T-helper 2 cell treated with Interferon-gamma antibody and Interleukin-4, amounts not matched to agents 5 μg/mL and 100 μg/mL, for 36 hours (primary cell): ENCODE data around the gene SPG7.

Experiments
- DNase-seq: peaks from one replicate; pipeline ENCODE4 v3.0.0; 2021; ENCODE audit warnings: low spot score
- H3K27ac Mint-ChIP-seq: one replicate; pipeline ENCODE4 v1.8.0; 2021; ENCODE audit warnings: mild to moderate bottlenecking, mixed read lengths
- H3K27me3 Mint-ChIP-seq: one replicate; pipeline ENCODE4 v1.8.0; 2021; ENCODE audit warnings: low read depth, mixed read lengths
- H3K36me3 Mint-ChIP-seq: one replicate; pipeline ENCODE4 v1.8.0; 2021; ENCODE audit warnings: low read depth, mixed read lengths
- H3K4me1 Mint-ChIP-seq: one replicate; pipeline ENCODE4 v1.8.0; 2021; ENCODE audit warnings: low read depth, mixed read lengths
- H3K4me3 Mint-ChIP-seq: one replicate; pipeline ENCODE4 v1.8.0; 2022; ENCODE audit warnings: mild to moderate bottlenecking, moderate library complexity, mixed read lengths
- H3K9me3 Mint-ChIP-seq: one replicate; pipeline ENCODE4 v1.8.0; 2021; ENCODE audit warnings: mixed read lengths

SPG7 gene

DNA sequence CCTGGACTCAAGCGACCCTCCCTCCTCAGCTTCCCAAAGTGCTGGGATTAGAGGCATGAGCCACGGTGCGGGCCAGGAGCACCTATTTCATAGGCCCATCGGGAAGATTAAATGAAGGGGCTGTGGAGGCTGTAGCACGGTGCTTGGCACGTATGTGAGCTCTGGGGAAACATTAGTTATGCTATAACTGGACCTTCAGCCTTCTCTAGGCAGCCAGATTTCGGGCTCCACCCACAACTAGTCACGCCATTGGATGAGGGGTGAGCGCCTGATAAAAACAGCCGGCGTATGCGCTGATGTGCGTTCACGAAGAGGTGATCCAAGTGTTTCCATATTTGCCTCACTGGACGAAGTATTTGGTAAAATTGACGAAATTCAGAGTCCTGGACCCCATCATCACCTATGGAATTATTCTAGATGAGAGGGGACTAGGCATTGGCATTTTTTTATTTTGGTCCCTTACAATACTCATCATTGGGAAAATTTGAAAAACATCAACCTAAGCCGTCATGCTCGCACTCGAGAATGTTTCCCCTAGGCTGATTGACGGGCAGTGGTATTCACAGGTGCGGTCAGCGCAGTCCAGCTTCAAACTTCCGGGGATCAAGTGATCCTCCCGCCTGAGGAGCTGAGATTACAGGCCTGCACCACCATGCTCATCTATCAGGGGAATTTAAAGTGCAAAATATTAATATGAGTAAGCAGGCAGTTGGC lies 16.1 kb upstream of the SPG7 start:
- Mint-ChIP-seq H3K9me3 (no peaks in the 10 kb centered on the region), H3K36me3 (peaks cover 16% of the 10 kb centered on the region), H3K27me3 (no peaks in the 10 kb centered on the region), H3K4me1 (peaks cover 21% of the 10 kb centered on the region), H3K27ac (peak overlapping the region; percentile 94), H3K4me3 (peak overlapping the region; percentile 95)
- no peak for DNase-seq

DNA sequence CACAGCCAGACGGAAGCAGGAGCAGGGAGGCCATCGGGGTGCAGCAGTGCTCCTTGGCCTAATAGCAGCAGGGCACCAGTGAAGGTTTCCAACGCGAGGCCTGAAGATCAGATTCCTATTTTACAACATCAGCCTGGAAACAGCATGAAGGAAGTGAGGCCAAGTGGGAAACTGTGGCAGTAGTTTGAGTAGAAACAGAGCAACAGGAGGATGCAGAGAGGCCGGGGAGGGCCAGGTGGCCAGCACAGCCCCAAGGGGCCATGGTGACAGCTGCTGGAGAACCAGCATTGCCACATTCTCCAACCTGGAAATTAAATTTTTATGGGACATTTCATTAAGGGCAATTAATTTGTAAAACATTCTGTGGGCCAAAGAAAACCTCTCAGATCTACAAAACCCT lies 14.4 kb upstream of the SPG7 start:
- Mint-ChIP-seq H3K4me1 (peaks cover 11% of the 10 kb centered on the region), H3K36me3 (peaks cover 13% of the 10 kb centered on the region), H3K4me3 (no peak overlapping the region), H3K27me3 (no peaks in the 10 kb centered on the region), H3K27ac (peak overlapping the region; percentile 49), H3K9me3 (no peaks in the 10 kb centered on the region)
- no peak for DNase-seq

DNA sequence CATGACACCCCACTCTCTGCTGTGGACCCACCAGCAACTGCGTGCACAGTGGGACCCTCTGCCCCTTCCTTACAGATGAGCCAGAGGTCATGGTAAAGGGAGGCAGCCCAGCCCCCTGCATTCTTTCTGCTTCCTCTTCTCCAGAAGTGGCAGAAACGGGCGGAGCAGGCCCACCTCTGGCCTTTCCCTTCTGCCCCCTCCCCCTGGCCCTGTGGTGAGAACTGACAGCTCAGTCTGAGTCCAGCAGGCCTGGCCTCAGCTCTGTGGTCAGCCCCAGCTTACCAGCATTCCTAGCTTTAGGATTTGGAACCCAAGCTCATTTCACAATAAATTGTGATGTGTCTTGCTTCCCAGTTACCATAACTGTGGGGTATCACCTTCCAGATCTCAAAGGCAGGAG lies 13.1 kb upstream of the SPG7 start:
- Mint-ChIP-seq H3K27ac (peak overlapping the region; percentile 35), H3K36me3 (peaks cover 13% of the 10 kb centered on the region), H3K4me1 (peaks cover 8% of the 10 kb centered on the region), H3K9me3 (no peaks in the 10 kb centered on the region), H3K27me3 (no peaks in the 10 kb centered on the region), H3K4me3 (no peak overlapping the region)
- no peak for DNase-seq

DNA sequence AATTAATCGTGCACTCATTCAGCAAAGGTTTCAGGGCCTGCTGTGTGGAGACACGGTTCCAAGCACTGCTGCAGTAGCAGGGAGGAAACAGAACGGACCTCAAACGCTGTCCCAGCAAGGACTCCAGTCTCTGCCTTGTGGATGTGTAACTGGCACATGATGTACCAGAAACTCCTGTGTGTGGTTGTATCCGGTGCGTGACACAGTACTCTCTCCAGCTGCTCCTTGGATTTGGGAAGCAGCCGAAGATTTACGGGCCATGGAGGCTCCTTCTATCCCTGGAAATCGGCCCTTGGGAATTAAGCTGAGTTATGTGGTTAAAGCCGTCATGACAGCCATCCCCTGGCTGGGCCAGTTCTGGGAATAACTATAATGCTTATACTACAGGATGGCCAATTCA lies 9.4 kb upstream of the SPG7 start:
- H3K27me3 Mint-ChIP-seq = no peaks in the 10 kb centered on the region
- H3K9me3 Mint-ChIP-seq = no peaks in the 10 kb centered on the region
- peaks cover 8% of the 10 kb centered on the region for H3K36me3 Mint-ChIP-seq
- no peaks in the 10 kb centered on the region for H3K4me1 Mint-ChIP-seq
- no peak for DNase-seq
- no peak overlapping the region for H3K4me3 Mint-ChIP-seq
- H3K27ac Mint-ChIP-seq = no peak overlapping the region

DNA sequence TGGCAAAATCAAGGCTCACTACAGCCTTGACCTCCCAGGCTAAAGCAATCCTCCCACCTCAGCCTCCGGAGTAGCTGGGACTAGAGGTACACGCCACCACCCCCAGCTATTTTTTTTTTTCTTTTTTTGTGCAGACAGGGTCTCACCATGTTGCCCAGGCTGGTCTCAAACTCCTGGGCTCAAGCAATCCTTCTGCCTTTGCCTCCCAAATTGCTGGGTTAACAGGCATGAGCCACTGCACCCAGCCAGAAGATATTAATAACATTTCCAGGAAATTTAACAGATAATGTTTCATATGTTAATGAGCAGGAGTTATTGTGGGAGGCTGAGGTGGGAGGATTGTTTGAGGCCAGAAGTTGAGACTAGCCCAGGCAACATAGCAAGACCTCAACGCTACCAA lies 8.4 kb upstream of the SPG7 start:
- Mint-ChIP-seq H3K9me3 (no peaks in the 10 kb centered on the region), H3K4me1 (no peaks in the 10 kb centered on the region), H3K36me3 (peaks cover 6% of the 10 kb centered on the region), H3K27me3 (no peaks in the 10 kb centered on the region), H3K27ac (no peak overlapping the region), H3K4me3 (no peak overlapping the region)
- no peak for DNase-seq

DNA sequence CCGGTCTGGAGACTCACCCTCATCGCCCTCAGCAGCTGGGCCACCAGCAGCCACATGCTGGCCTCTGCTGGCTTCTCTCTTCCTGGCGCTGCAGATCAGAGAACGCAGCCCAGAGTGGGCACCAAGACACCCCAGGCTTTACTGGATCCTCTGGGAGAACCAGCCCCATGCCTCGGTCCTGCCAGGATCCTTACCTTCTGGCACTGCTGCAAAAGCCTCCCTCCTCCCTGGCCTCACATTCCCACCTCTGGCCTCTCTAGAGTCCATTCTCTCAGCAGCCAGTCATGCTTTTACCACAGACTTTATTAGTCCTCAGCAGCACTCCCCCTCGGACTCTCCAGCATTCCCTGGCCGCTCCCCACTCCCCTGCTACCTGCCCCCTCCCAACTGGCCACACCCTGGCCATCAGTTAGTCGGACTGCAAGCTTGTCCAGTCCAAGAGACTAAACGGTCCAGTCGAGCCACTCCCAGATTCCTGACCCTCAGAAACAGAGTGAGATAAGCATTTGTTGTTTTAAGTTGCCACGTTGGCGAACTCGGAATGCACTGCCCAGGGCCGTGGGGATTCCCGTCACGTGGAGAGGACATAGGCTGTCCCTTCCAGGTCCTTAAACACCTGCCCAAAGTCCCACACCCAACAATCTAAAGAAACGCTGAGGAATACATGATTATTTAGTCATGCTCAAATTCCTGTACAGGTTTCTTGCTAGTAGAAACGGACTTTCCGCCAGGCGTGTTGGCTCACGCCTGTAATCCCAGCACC lies 5.9 kb upstream of the SPG7 start:
- no peaks in the 10 kb centered on the region for H3K9me3 Mint-ChIP-seq
- peaks cover 19% of the 10 kb centered on the region for H3K4me1 Mint-ChIP-seq
- no peaks in the 10 kb centered on the region for H3K27me3 Mint-ChIP-seq
- H3K4me3 Mint-ChIP-seq = no peak overlapping the region
- peaks cover 6% of the 10 kb centered on the region for H3K36me3 Mint-ChIP-seq
- no peak for DNase-seq
- H3K27ac Mint-ChIP-seq = no peak overlapping the region

DNA sequence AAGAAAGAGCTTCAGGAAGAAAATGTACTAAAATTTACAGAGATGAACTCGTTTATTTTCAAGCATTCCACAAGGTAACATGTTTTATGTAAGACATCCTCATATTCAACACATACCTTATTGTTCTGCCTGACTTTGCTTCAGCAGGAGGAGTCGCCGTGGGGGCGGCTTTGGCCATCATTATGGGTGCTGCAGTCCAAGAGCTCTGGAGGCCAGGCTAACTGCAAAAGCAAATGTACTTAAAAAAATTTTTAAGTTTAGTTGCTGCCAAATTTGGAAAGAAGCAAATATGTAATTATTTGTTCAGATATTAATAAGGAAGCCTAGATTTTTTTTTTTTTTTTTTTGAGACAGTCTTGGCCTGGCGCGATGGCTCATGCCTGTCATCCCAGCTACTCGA lies 4.1 kb upstream of the SPG7 start:
- Mint-ChIP-seq H3K9me3 (no peaks in the 10 kb centered on the region), H3K27me3 (no peaks in the 10 kb centered on the region), H3K4me1 (peaks cover 19% of the 10 kb centered on the region), H3K27ac (peak overlapping the region; percentile 15), H3K4me3 (no peak overlapping the region), H3K36me3 (peaks cover under 1% of the 10 kb centered on the region)
- DNase-seq = no peak

DNA sequence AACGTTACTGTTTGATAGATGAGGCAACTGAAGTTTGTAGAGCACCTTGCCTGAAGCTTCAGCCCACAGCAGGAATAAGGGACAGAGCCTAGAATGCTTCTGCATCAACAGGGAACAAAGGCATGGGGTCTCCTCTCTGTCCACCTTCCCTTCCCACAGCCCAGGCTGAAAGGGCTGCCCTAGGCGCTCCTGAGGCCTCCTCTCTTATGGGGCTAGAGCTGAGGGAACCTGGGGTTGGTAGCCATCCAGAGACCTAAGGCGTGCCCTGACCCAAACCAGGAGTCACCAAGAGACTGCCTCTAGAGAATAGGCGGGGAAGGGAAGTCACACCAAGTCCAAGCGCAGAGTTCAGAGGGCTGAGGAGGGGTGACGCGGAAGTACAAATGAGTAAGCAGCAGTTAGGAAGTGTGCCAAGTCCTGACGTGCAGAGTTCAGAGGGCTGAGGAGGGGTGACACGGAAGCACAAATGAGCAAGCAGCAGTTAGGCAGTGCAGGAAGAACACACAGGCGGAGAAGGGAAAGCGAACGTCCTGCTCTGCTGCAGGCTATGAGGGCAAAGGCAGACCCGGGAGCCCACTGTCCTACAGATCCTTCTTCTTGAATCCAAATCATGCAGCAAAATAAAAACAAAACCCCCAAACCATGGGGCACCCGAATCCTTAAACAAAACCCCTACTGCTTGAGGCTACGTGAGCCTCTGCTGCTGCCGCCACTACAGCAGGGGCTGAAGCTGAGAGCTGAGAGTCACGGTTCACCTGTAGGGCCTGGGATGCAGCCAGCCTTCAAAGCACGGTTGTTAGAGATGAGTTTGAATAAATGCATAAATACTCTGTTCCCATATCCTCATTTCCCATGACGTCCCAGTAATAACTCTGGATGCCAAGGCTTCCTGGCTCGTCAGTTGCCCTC lies 2.7 kb upstream of the SPG7 start:
- H3K36me3 Mint-ChIP-seq = peaks cover 1% of the 10 kb centered on the region
- H3K4me1 Mint-ChIP-seq = peaks cover 19% of the 10 kb centered on the region
- H3K27me3 Mint-ChIP-seq = no peaks in the 10 kb centered on the region
- peak overlapping the region; percentile 91 for H3K27ac Mint-ChIP-seq
- no peaks in the 10 kb centered on the region for H3K9me3 Mint-ChIP-seq
- H3K4me3 Mint-ChIP-seq = peak overlapping the region; percentile 78
- DNase-seq = peak; percentile 85

DNA sequence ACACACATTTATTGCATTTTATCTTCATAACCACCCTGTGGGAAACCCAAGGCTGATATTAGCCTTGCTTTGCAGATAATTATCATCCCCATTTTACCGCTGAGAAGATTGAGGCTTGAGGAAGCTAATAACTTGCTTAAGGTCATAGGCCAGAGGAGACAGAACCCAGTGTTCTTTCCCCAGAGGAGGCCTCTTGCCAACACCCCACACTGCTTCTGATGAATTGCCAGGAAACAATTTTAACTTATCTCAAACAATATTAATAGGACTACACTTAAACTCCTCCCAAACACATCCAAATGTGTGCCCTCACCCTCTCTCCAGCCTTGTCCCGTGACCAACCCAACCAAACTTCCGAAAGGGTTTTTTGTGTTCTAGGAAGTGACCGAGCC lies 2.1 kb upstream of the SPG7 start:
- Mint-ChIP-seq H3K4me3 (peak overlapping the region; percentile 78), H3K27ac (peak overlapping the region; percentile 91), H3K4me1 (peaks cover 19% of the 10 kb centered on the region), H3K36me3 (peaks cover 6% of the 10 kb centered on the region), H3K9me3 (no peaks in the 10 kb centered on the region), H3K27me3 (no peaks in the 10 kb centered on the region)
- DNase-seq = no peak

DNA sequence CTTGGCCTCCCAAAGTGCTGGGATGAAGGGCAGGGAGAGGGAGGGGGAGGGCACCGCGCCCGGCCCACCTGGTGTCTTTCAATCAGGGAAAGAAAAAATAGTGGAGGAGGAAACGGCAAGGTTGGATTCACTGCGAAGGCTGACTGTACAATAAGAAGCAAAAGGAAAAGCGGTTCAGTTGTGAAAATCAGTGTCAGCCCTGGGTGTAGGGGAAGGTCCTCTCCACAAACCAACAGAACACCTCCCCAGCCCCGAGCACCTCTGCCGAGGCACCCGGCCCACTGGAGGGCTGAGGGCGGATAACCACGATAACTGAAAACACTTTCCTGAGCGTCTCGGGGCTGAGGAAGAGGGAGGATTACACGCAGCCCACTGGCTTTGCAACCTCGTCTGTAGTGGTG lies 1.4 kb upstream of the SPG7 start:
- H3K4me3 Mint-ChIP-seq = peak overlapping the region; percentile 84
- peak; percentile 21 for DNase-seq
- H3K27ac Mint-ChIP-seq = peak overlapping the region; percentile 86
- no peaks in the 10 kb centered on the region for H3K27me3 Mint-ChIP-seq
- no peaks in the 10 kb centered on the region for H3K9me3 Mint-ChIP-seq
- peaks cover 19% of the 10 kb centered on the region for H3K4me1 Mint-ChIP-seq
- peaks cover 9% of the 10 kb centered on the region for H3K36me3 Mint-ChIP-seq

DNA sequence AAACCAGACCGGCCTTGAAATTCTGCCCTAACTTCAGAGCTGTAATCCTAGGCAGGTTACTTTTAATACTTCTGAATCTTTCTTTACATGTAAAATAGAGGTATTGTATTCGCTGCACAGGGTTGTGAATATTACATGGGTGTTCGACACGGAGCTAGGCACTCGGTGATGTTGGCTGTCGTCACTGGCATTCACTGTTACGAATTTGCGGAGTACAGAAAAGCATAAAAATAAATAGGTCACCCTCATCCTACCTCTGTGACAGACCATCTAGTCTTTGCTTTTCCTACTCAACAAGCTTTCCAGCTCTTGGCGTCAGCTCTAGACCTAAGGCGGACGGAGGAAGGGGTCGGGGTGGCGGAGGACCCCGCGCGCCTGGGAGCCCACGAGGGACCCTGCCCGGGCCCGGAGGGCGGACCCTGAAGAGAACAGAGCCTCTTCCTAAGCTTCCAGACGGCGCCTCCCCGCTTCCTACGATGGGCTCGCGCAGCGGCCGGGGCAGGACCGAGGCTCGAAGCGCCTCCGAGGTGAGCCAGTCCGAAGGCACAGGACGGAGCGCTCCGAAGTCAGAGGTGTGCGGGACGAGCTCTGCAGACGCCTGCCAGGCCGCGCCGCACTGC lies 879 bp upstream of the SPG7 start:
- Mint-ChIP-seq H3K36me3 (peaks cover 12% of the 10 kb centered on the region), H3K27ac (peak overlapping the region; percentile 86), H3K4me3 (peak overlapping the region; percentile 84), H3K9me3 (no peaks in the 10 kb centered on the region), H3K4me1 (peaks cover 19% of the 10 kb centered on the region), H3K27me3 (no peaks in the 10 kb centered on the region)
- peak; percentile 10 for DNase-seq

DNA sequence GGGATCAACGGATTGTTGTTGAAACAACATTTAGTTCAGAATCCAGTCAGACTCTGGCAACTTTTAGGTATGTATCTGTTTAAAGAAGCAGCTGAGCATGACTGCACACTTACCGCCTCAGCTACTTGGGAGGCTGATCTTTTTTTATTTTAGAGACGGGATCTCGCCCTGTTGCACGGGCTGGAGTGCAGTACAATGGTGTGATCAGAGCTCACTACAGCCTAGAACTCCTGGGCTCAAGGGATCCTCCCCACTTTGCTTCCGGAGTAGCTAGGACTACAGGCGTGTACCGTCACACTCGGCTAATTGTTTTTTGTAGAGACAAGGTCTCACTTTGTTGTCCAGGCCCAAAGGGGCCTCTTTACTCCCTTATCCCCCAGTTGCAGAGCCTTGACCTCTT lies 2.3 kb downstream of the SPG7 start:
- Mint-ChIP-seq H3K27me3 (no peaks in the 10 kb centered on the region), H3K4me1 (peaks cover 13% of the 10 kb centered on the region), H3K27ac (peak overlapping the region; percentile 36), H3K4me3 (peak overlapping the region; percentile 38), H3K36me3 (peaks cover 26% of the 10 kb centered on the region), H3K9me3 (no peaks in the 10 kb centered on the region)
- no peak for DNase-seq

DNA sequence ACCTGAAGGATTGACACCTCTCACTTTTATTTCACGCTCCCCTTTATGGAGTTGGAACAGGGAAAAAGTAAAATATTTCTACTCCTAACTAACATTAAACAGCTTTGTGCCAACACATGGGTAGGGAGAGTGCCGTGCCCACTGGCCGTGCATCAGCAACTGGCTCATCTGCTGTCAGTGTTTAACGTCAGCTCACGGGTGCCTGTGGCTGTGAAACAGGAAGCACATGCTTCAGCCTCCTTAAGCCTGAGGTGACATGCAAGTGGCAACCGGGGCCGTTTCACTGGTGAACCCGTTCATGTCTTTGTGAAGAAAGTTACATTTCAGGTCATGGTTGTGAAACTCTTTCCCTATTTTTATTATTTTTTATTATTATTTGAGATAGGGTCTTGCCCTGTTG lies 3.2 kb downstream of the SPG7 start:
- H3K27ac Mint-ChIP-seq = no peak overlapping the region
- H3K36me3 Mint-ChIP-seq = peaks cover 26% of the 10 kb centered on the region
- no peaks in the 10 kb centered on the region for H3K9me3 Mint-ChIP-seq
- DNase-seq = no peak
- no peaks in the 10 kb centered on the region for H3K27me3 Mint-ChIP-seq
- H3K4me3 Mint-ChIP-seq = peak overlapping the region; percentile 7
- peaks cover 6% of the 10 kb centered on the region for H3K4me1 Mint-ChIP-seq
